Ishikawa (cell line): ENCODE data around the gene EXOC3.

ENCODE experiments used
- EP300 ChIP-seq: IDR thresholded peaks from 2 replicates; pipeline ENCODE4 v1.6.1; 2012; ENCODE audit warnings: borderline replicate concordance
- FOXM1 ChIP-seq: IDR thresholded peaks from 2 replicates; pipeline ENCODE4 v1.6.1; 2012; ENCODE audit warnings: low read depth, borderline replicate concordance
- MAX ChIP-seq: IDR thresholded peaks from 2 replicates; pipeline ENCODE4 v1.6.1; 2012
- TCF12 ChIP-seq: IDR thresholded peaks from 2 replicates; pipeline ENCODE4 v1.6.1; 2012; ENCODE audit warnings: low read depth

- TF ChIP-seq MAX (no peak), FOXM1 (no peak), EP300 (no peak), TCF12 (no peak)
These were observed 50.8 kb downstream of the EXOC3 start for GRCh38 chr5:493758-494157.
